Right lobe of liver (tissue), 6 donors: ENCODE results near the gene ANKRD60. TPM values are rescaled to one million over a fixed set of nuclear protein-coding genes. Genes with fewer than 3 reads are reported as not detected.

Source experiments
- ATAC-seq, 4 donors: fragments of 200-7000 bp; cut with Tn5 transposase; one replicate each; pipeline ENCODE4 v1.9.1; 2020; ENCODE audit warnings: mild to moderate bottlenecking in 4 of 4, moderate library complexity in 4 of 4
- DNase-seq, 3 donors: peaks; one replicate each; pipeline ENCODE4 v3.0.0-alpha.2; 2020
- H3K27ac ChIP-seq, 3 donors: fragments of 200-600 bp; one replicate each; pipeline ENCODE4 v1.8.0; 2022
- H3K27me3 ChIP-seq, 2 donors: fragments of 200-600 bp; one replicate each; pipeline ENCODE4 v1.8.0; 2022
- H3K36me3 ChIP-seq, 4 donors: fragments of 200-600 bp; sonication (generic) in 1 of 4; one replicate each; pipeline versions ENCODE4 v1.5.1 to v1.8.0; 2017 to 2022; ENCODE audit warnings: control low read depth in 1 of 4
- H3K4me1 ChIP-seq, 4 donors: fragments of 200-600 bp; sonication (generic) in 1 of 4; one replicate each; pipeline versions ENCODE4 v1.5.1 to v1.8.0; 2017 to 2022; ENCODE audit warnings: control low read depth in 1 of 4
- H3K4me3 ChIP-seq, 3 donors: fragments of 200-600 bp; one replicate each; pipeline ENCODE4 v1.8.0; 2022
- H3K9me3 ChIP-seq, 4 donors: fragments of 200-600 bp; sonication (generic) in 1 of 4; one replicate each; pipeline versions ENCODE4 v1.5.1 to v1.8.0; 2017 to 2022; ENCODE audit warnings: control low read depth in 1 of 4
- POLR2A ChIP-seq: fragments of 450-650 bp; IDR thresholded peaks from one replicate; pipeline ENCODE4 v1.6.1; 2017; ENCODE audit warnings: antibody characterized with exemption, mild to moderate bottlenecking
- WGBS: methylation state at CpG from one replicate; pipeline ENCODE4 v1.1.6; 2018; ENCODE audit warnings: low coverage, low lambda C conversion rate; ENCODE audit not compliant: insufficient coverage; ENCODE audit errors: missing lambda C conversion rate; 5-methylcytosine and 5-hydroxymethylcytosine counted together
- intact Hi-C, 2 donors: fragments of 100-400 bp; cut with DNase I; formaldehyde crosslinking; loops; one replicate each; pipeline versions ENCODE4 v1.11.2 to v1.14.1; 2022
- total RNA-seq, 6 experiments: library from RNA; depleted of rRNA in 2 of 6; stranded (reverse); fragments of >200 nt in 2 of 6; fragmentation: NEBNext Ultra II Directional in 3 of 6; extraction: Animal tissue kit (Norgen Biotek cat#: 25700) in 3 of 6; gene quantifications; one replicate each; pipeline versions ENCODE4 v1.1.0 to v1.2.4, GENCODE V29; 2016 to 2023
- TF ChIP-seq, protein P1 (sequence below), 4 donors: fragments of 200-600 bp in 3 of 4; fragments of 450-650 bp in 1 of 4; IDR thresholded peaks; one replicate each; pipeline versions ENCODE4 v1.5.1 to v1.8.0; 2016 to 2022; ENCODE audit warnings: antibody characterized with exemption in 4 of 4, mild to moderate bottlenecking in 2 of 4
- donor health status: DM: no; HTN: yes; CAD: no.
- donor health status: DM: no; HTN: no; CAD: no.
- donor health status: DM: no; HTN: no; CAD: no.
- donor health status: DM: no; HTN: yes; CAD: no.
- donor health status: DM: no; HTN: yes; CAD: no.

Gene ANKRD60
- total RNA-seq, 6 experiments from 2014 or later = not detected

DNA sequence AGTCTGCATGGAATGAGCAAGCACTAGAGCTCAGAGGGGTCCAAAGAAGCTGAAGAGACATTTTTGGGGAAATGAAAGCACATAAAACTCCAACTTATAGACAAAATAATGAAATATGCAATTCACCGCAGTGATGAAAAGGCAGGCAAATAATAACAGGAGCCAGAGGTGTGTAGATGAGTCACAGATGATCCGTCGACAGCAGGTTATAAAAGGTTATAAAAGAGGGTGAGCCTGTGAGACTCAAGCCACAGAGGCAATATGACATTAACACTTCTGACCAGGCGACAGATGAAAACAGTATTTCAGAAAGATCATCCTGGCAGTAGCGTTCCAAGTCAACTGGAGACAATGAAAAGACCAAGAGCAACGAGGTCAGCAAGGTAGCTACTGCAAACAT is 35.8 kb upstream of the ANKRD60 start:
- 91% methylated on average over 6 of the region's 6 CpGs for WGBS
- no peak for DNase-seq
- TF ChIP-seq POLR2A = no peak

DNA sequence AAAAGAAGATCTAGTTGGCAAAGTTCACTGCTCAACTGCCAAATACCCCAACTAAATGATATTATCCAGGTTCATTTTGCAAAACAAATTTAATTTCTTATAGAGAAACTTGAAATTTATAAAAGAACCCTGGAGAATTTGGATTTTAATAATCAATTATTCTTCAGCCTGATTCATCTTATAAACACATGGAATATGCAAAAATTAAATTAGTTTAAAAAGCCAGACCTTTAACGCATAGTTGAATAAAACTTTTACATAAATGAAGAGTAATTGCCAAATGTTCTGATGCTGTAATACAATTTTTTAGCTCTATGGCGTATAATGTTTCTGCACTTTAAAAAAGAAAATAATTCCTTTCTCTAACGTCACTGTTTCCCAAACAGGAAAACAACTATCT is 33.2 kb upstream of the ANKRD60 start:
- no peak for ATAC-seq
- Histone ChIP-seq H3K27ac (no peak overlapping the region), H3K36me3 (no peaks in the 10 kb centered on the region), H3K4me3 (no peak overlapping the region), H3K27me3 (no peaks in the 10 kb centered on the region), H3K4me1 (no peaks in the 10 kb centered on the region), H3K9me3 (no peaks in the 10 kb centered on the region)
- TF ChIP-seq, protein P1, sequence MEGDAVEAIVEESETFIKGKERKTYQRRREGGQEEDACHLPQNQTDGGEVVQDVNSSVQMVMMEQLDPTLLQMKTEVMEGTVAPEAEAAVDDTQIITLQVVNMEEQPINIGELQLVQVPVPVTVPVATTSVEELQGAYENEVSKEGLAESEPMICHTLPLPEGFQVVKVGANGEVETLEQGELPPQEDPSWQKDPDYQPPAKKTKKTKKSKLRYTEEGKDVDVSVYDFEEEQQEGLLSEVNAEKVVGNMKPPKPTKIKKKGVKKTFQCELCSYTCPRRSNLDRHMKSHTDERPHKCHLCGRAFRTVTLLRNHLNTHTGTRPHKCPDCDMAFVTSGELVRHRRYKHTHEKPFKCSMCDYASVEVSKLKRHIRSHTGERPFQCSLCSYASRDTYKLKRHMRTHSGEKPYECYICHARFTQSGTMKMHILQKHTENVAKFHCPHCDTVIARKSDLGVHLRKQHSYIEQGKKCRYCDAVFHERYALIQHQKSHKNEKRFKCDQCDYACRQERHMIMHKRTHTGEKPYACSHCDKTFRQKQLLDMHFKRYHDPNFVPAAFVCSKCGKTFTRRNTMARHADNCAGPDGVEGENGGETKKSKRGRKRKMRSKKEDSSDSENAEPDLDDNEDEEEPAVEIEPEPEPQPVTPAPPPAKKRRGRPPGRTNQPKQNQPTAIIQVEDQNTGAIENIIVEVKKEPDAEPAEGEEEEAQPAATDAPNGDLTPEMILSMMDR (IDR thresholded peaks at IDR 0.05) = no peak
- TF ChIP-seq POLR2A = no peak
- intact Hi-C loops = no loop called here
- WGBS = 90% methylated on average over 3 of the region's 3 CpGs
- DNase-seq = no peak

More for the DNA sequence above, 35.8 kb upstream of the ANKRD60 start:
- Histone ChIP-seq H3K36me3 (no peaks in the 10 kb centered on the region), H3K27me3 (no peaks in the 10 kb centered on the region), H3K4me3 (no peak overlapping the region), H3K27ac (no peak overlapping the region), H3K4me1 (no peaks in the 10 kb centered on the region), H3K9me3 (no peaks in the 10 kb centered on the region)
- intact Hi-C loops = no loop called here
- no peak for ATAC-seq

- intact Hi-C loops = no loop called here
- 84% methylated on average over 5 of the region's 5 CpGs for WGBS
- no peak for ATAC-seq
- no peak for TF ChIP-seq POLR2A
- TF ChIP-seq, protein P1 (IDR thresholded peaks at IDR 0.05) = no peak
- no peak overlapping the region for H3K4me3 ChIP-seq
- H3K36me3 ChIP-seq = no peaks in the 10 kb centered on the region
- no peak overlapping the region for H3K27ac ChIP-seq
- no peaks in the 10 kb centered on the region for H3K27me3 ChIP-seq
- no peaks in the 10 kb centered on the region for H3K4me1 ChIP-seq
- no peak for DNase-seq
- no peaks in the 10 kb centered on the region for H3K9me3 ChIP-seq
Observed at GRCh38 chr20:58260006-58260405, 31.6 kb upstream of the ANKRD60 start.

- H3K4me3 ChIP-seq = no peak overlapping the region
- peak in 2 of 4 donors; percentile 12 to 22 for ATAC-seq
- no peak for DNase-seq
- WGBS = 73% methylated on average over 4 of the region's 4 CpGs
- no peak overlapping the region for H3K27ac ChIP-seq
- H3K36me3 ChIP-seq = no peaks in the 10 kb centered on the region
- intact Hi-C loops = no loop called here
- H3K4me1 ChIP-seq = no peaks in the 10 kb centered on the region
- H3K27me3 ChIP-seq = no peaks in the 10 kb centered on the region
- TF ChIP-seq, protein P1 (IDR thresholded peaks at IDR 0.05) = no peak
- no peak for TF ChIP-seq POLR2A
- no peaks in the 10 kb centered on the region for H3K9me3 ChIP-seq
Observed at GRCh38 chr20:58256842-58257241, 28.4 kb upstream of the ANKRD60 start.

DNA sequence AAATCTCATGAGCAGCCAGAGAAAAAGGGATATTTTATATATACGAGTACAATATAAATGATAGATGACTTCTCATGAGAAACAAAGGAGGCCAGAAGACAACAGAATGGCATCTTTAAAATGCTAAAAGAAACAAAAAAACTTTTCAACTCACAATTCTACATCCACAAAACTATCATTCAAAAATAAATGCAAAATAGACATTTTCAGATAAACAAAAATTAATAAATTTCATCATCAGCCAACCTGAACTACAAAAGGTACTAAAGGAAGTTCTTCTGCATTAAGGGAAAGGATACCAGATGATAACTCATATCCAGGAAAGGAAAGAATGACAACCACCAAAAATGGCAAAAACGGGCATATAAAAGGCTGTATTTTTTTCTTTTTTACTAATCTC is 27.9 kb upstream of the ANKRD60 start:
- WGBS = 82% methylated on average over 2 of the region's 2 CpGs
- Histone ChIP-seq H3K27ac (no peak overlapping the region), H3K27me3 (no peaks in the 10 kb centered on the region), H3K4me3 (no peak overlapping the region), H3K36me3 (no peaks in the 10 kb centered on the region), H3K4me1 (no peaks in the 10 kb centered on the region), H3K9me3 (no peaks in the 10 kb centered on the region)
- intact Hi-C loops = no loop called here
- DNase-seq (no peak), ATAC-seq (no peak)
- TF ChIP-seq, protein P1 (IDR thresholded peaks at IDR 0.05) = no peak
- TF ChIP-seq POLR2A = no peak
